Esophagus muscularis mucosa (tissue), 4 donors: ENCODE data around the gene PEAR1. TPM values are rescaled to one million over a fixed set of nuclear protein-coding genes. Genes with fewer than 3 reads are reported as not detected.
A peak's percentile ranks its signal among the peaks of the same experiment; 100 is the strongest.

ENCODE experiments used
- DNase-seq: peaks from one replicate; pipeline ENCODE4 v3.0.0-alpha.2; 2017; ENCODE audit errors: extremely low spot score
- H3K27ac ChIP-seq, 4 donors: fragments of 200-600 bp; sonication (generic); replicated peaks in 1 of 4; 1 replicate in 3 of 4; 2 replicates in 1 of 4; pipeline ENCODE4 v1.5.1; 2016 to 2019; ENCODE audit warnings: mild to moderate bottlenecking in 1 of 4
- H3K27me3 ChIP-seq, 4 donors: fragments of 200-600 bp; sonication (generic); one replicate each; pipeline versions ENCODE4 v1.5.1 to v1.6.0; 2016 to 2019
- H3K36me3 ChIP-seq, 4 donors: fragments of 200-600 bp; sonication (generic); one replicate each; pipeline ENCODE4 v1.5.1; 2016 to 2019
- H3K4me1 ChIP-seq, 4 donors: fragments of 200-600 bp; sonication (generic); one replicate each; pipeline ENCODE4 v1.5.1; 2016 to 2019
- H3K4me3 ChIP-seq, 4 donors: fragments of 200-600 bp; sonication (generic); 1 replicate in 2 of 4; 2 replicates in 2 of 4; pipeline ENCODE4 v1.5.1; 2016 to 2019; ENCODE audit warnings: mild to moderate bottlenecking in 4 of 4, moderate library complexity in 1 of 4
- H3K9me3 ChIP-seq, 4 donors: fragments of 200-600 bp; sonication (generic); 1 replicate in 3 of 4; 2 replicates in 1 of 4; pipeline ENCODE4 v1.5.1; 2016 to 2019
- CTCF ChIP-seq, 3 experiments: fragments of 200-600 bp in 2 of 3; fragments of 450-650 bp in 1 of 3; sonication (generic) in 2 of 3; IDR thresholded peaks; one replicate each; pipeline ENCODE4 v1.5.1; 2017 to 2019; ENCODE audit warnings: antibody characterized with exemption in 3 of 3, mild to moderate bottlenecking in 2 of 3, moderate library complexity in 1 of 3
- EP300 ChIP-seq: sonication (generic); formaldehyde crosslinking; IDR thresholded peaks from one replicate; pipeline ENCODE4 v1.6.1; 2017; ENCODE audit warnings: antibody characterized with exemption
- POLR2A ChIP-seq: fragments of 450-650 bp; IDR thresholded peaks from one replicate; pipeline ENCODE4 v1.6.1; 2017; ENCODE audit warnings: antibody characterized with exemption, moderate library complexity, mild to moderate bottlenecking, low read depth
- POLR2AphosphoS5 ChIP-seq, 2 donors: sonication (generic); formaldehyde crosslinking; IDR thresholded peaks; one replicate each; pipeline ENCODE4 v1.6.1; 2017; ENCODE audit warnings: antibody characterized with exemption in 2 of 2
- WGBS: methylation state at CpG from one replicate; pipeline ENCODE4 v1.1.5; 2018; 5-methylcytosine and 5-hydroxymethylcytosine counted together
- intact Hi-C: fragments of 100-400 bp; cut with DNase I; formaldehyde crosslinking; loops from one replicate; pipeline ENCODE4 v1.15.1; 2023
- total RNA-seq, 4 donors: library from RNA; depleted of rRNA; stranded (reverse); fragments of >200 nt; gene quantifications; one replicate each; pipeline versions ENCODE4 v1.1.0 to v1.2.1, GENCODE V29; 2016

Gene PEAR1
- total RNA-seq, 4 donors from 2014 or later, result 6.1 to 13.6 (median 10.9) TPM

GRCh38 chr1:156912861-156913808, 19.6 kb downstream of the PEAR1 start:
- Histone ChIP-seq H3K27ac (no peak overlapping the region), H3K9me3 (peaks cover 0 to 3% (median 2%) of the 10 kb centered on the region in 4 donors), H3K27me3 (peaks cover 0 to 49% (median 0%) of the 10 kb centered on the region in 4 donors), H3K36me3 (peaks cover 4 to 89% (median 26%) of the 10 kb centered on the region in 4 donors), H3K4me1 (peaks cover 3 to 15% (median 11%) of the 10 kb centered on the region in 4 donors), H3K4me3 (no peak overlapping the region)
- intact Hi-C loops, result no loop called here
- WGBS, result 70% methylated on average over 17 of the region's 24 CpGs
- TF ChIP-seq EP300, result no peak
- TF ChIP-seq POLR2AphosphoS5 (IDR thresholded peaks at IDR 0.05), result no peak
- no peak for TF ChIP-seq POLR2A
- no peak for TF ChIP-seq CTCF (IDR thresholded peaks at IDR 0.05)
- DNase-seq, result no peak

- 87% methylated on average over 13 of the region's 13 CpGs for WGBS
- H3K36me3 ChIP-seq, result peaks cover 4 to 81% (median 22%) of the 10 kb centered on the region in 4 donors
- intact Hi-C loops, result no loop called here
- H3K27ac ChIP-seq, result no peak overlapping the region
- no peak overlapping the region for H3K4me3 ChIP-seq
- peaks cover 0 to 10% (median 5%) of the 10 kb centered on the region in 4 donors for H3K4me1 ChIP-seq
- TF ChIP-seq EP300, result no peak
- H3K27me3 ChIP-seq, result peaks cover 0 to 50% (median 0%) of the 10 kb centered on the region in 4 donors
- peaks cover 0 to 7% (median 5%) of the 10 kb centered on the region in 4 donors for H3K9me3 ChIP-seq
- DNase-seq, result no peak
These were observed 20.4 kb downstream of the PEAR1 start for GRCh38 chr1:156913809-156914387.

- Histone ChIP-seq H3K9me3 (peaks cover 0 to 7% (median 5%) of the 10 kb centered on the region in 4 donors), H3K27me3 (peaks cover 0 to 55% (median 0%) of the 10 kb centered on the region in 4 donors), H3K4me1 (peaks cover 0 to 10% (median 5%) of the 10 kb centered on the region in 4 donors), H3K4me3 (no peak overlapping the region), H3K36me3 (peaks cover 4 to 76% (median 22%) of the 10 kb centered on the region in 4 donors), H3K27ac (no peak overlapping the region)
- intact Hi-C loops, result no loop called here
- no peak for TF ChIP-seq POLR2A
- TF ChIP-seq CTCF (IDR thresholded peaks at IDR 0.05), result no peak
- no peak for TF ChIP-seq POLR2AphosphoS5 (IDR thresholded peaks at IDR 0.05)
- no peak for TF ChIP-seq EP300
- no peak for DNase-seq
- 95% methylated on average over 9 of the region's 9 CpGs for WGBS
These were observed 20.9 kb downstream of the PEAR1 start for GRCh38 chr1:156914440-156914856.

- DNase-seq, result no peak
These were observed 26.9 kb downstream of the PEAR1 start, which contains the start of gene LRRC71 for GRCh38 chr1:156920233-156921052. LRRC71 (plus strand) TSS chr1:156920632; CDS start chr1:156920804, 172 bp downstream.

More at GRCh38 chr1:156920233-156921052, 26.9 kb downstream of the PEAR1 start, which contains the start of gene LRRC71:
- H3K36me3 ChIP-seq, result peaks cover 0 to 19% (median 3%) of the 10 kb centered on the region in 4 donors
- peaks cover 0 to 7% (median 5%) of the 10 kb centered on the region in 4 donors for H3K9me3 ChIP-seq
- 11% methylated on average over 36 of the region's 71 CpGs for WGBS
- intact Hi-C loops, result no loop called here
- H3K27me3 ChIP-seq, result peaks cover 7 to 76% (median 41%) of the 10 kb centered on the region in 4 donors
- peaks cover 19 to 30% (median 28%) of the 10 kb centered on the region in 4 donors for H3K4me1 ChIP-seq
- peak within 1 kb of the TSS; percentile 3 to 38 (median 26) for H3K4me3 ChIP-seq
- H3K27ac ChIP-seq, result no peak within 1 kb of the TSS
- TF ChIP-seq EP300 (no peak), CTCF (IDR thresholded peaks at IDR 0.05) (peak; percentile 62 to 77 (median 67)), POLR2A (no peak), POLR2AphosphoS5 (IDR thresholded peaks at IDR 0.05) (peak in 1 of 2 donors; percentile 64)
